K562 (cell line): ENCODE measurements around the gene POMGNT1. TPM values are rescaled to one million over a fixed set of nuclear protein-coding genes. Genes with fewer than 3 reads are reported as not detected.
A peak's percentile ranks its signal among the peaks of the same experiment; 100 is the strongest.

Experiments used
- ATAC-seq: fragments of 200-7000 bp; cut with Tn5 transposase; 3 replicates; pipeline ENCODE4 v1.9.1; 2020; ENCODE audit warnings: moderate library complexity
- BruUV-seq: library from RNA; stranded (reverse); fragments of 400-500 nt; replicated peaks from 2 replicates; lab custom pipeline; 2021; lab: Mats Ljungman, UMichigan
- CTCF ChIA-PET: fragments of 300-600 bp; formaldehyde crosslinking; extraction: SDS; loops from one replicate; lab custom pipeline; 2021; ENCODE audit warnings: low intra/inter-chr PET ratio; lab: Yijun Ruan, JAX
- POLR2A ChIA-PET: fragments of 300-600, 350-650 bp; sonication (Branson Sonifier 250); formaldehyde crosslinking; extraction: SDS; loops from one replicate; lab custom pipeline; 2021; ENCODE audit warnings: antibody characterized with exemption, inconsistent platforms; lab: Yijun Ruan, JAX
- DNase-seq, 4 experiments: peaks; one replicate each; pipeline versions ENCODE4 v3.0.0 to v3.0.0-alpha.2; 2011 to 2018; ENCODE audit warnings: low spot score in 3 of 4, mixed read lengths in 3 of 4; ENCODE audit errors: extremely low read depth in 1 of 4
- FAIRE-seq: peaks from 2 replicates; lab custom pipeline; 2011; peaks lifted over from hg19 to GRCh38; lab: Jason Lieb, UNC
- H2AFZ ChIP-seq: 2 replicates; pipeline ENCODE4 v1.6.0; 2011; ENCODE audit warnings: low read depth, low read length, control low read depth, inconsistent platforms
- H3K27ac ChIP-seq: fragments of 200-600 bp; 3 replicates; pipeline ENCODE4 v1.8.0; 2011; ENCODE audit warnings: low read depth, mild to moderate bottlenecking, control low read depth, inconsistent platforms, low read length, moderate library complexity, mixed read lengths; ENCODE audit errors: extremely low read depth
- H3K27me3 ChIP-seq, 2 experiments: fragments of 300-600 bp in 1 of 2; 2 replicates in 1 of 2; 3 replicates in 1 of 2; pipeline versions ENCODE4 v1.6.0 to v1.8.0; 2011; ENCODE audit warnings: inconsistent platforms in 2 of 2, low read length in 2 of 2, mild to moderate bottlenecking in 1 of 2, mixed read lengths in 1 of 2, moderate library complexity in 1 of 2; ENCODE audit not compliant: control insufficient read depth in 2 of 2, insufficient read depth in 2 of 2
- H3K36me3 ChIP-seq: fragments of 300-600 bp; 3 replicates; pipeline ENCODE4 v1.8.0; 2011; ENCODE audit warnings: mild to moderate bottlenecking, low read length, inconsistent platforms; ENCODE audit not compliant: control insufficient read depth, insufficient read depth
- H3K4me1 ChIP-seq, 2 experiments: fragments of 200-600 bp in 1 of 2; replicated peaks in 1 of 2; 2 replicates in 1 of 2; 3 replicates in 1 of 2; pipeline versions ENCODE4 v1.5.1 to v1.8.0; 2011; ENCODE audit warnings: inconsistent platforms in 2 of 2, low read length in 2 of 2, mild to moderate bottlenecking in 1 of 2, mixed read lengths in 1 of 2, moderate library complexity in 1 of 2; ENCODE audit not compliant: control insufficient read depth in 2 of 2, insufficient read depth in 2 of 2
- H3K4me2 ChIP-seq: 2 replicates; pipeline ENCODE4 v1.6.1; 2011; ENCODE audit warnings: low read length, control low read depth, inconsistent platforms, mixed read lengths; ENCODE audit not compliant: insufficient read depth
- H3K4me3 ChIP-seq: fragments of 200-600 bp; sonication (generic), shearing (Covaris generic); 2 replicates; pipeline ENCODE4 v1.5.1; 2016; ENCODE audit warnings: control low read depth, inconsistent platforms
- H3K79me2 ChIP-seq: fragments of 200-600 bp; 3 replicates; pipeline ENCODE4 v1.8.0; 2011; ENCODE audit warnings: low read length, inconsistent platforms; ENCODE audit not compliant: control insufficient read depth, insufficient read depth
- H3K9ac ChIP-seq, 2 experiments: 2 replicates each; pipeline versions ENCODE4 v1.6.0 to v1.6.1; 2011; ENCODE audit warnings: low read depth in 2 of 2, low read length in 2 of 2, control low read depth in 1 of 2, inconsistent platforms in 1 of 2, mild to moderate bottlenecking in 1 of 2, mixed read lengths in 1 of 2; ENCODE audit not compliant: insufficient read depth in 1 of 2
- H3K9me1 ChIP-seq: one replicate; pipeline ENCODE4 v1.6.0; 2011; ENCODE audit warnings: inconsistent platforms, mild to moderate bottlenecking, low read length, moderate library complexity; ENCODE audit not compliant: control insufficient read depth, insufficient read depth
- H3K9me3 ChIP-seq: replicated peaks from 2 replicates; pipeline ENCODE4 v1.5.1; 2011; ENCODE audit warnings: low read depth, low read length, inconsistent platforms; ENCODE audit not compliant: control insufficient read depth, insufficient read depth
- H4K20me1 ChIP-seq: replicated peaks from 2 replicates; pipeline ENCODE4 v1.6.1; 2011; ENCODE audit warnings: low read length, inconsistent platforms, mixed read lengths; ENCODE audit not compliant: control insufficient read depth, insufficient read depth
- ARID3B ChIP-seq: fragments of 250-450 bp; sonication (Bioruptor Pico); IDR thresholded peaks from 2 replicates; pipeline ENCODE4 v1.4.0; 2020; ENCODE audit warnings: borderline replicate concordance
- BACH1 ChIP-seq: fragments of 200-800 bp; sonication (Bioruptor generic); IDR thresholded peaks from 2 replicates; pipeline ENCODE4 v1.6.1; 2016; ENCODE audit warnings: missing genetic modification characterization, missing compliant biosample characterization
- CEBPG ChIP-seq, 3 experiments: fragments of 200-800 bp in 1 of 3; sonication (Bioruptor generic) in 1 of 3; sonication (generic) in 1 of 3; formaldehyde crosslinking in 1 of 3; IDR thresholded peaks in 2 of 3; conservative IDR thresholded peaks in 1 of 3; 2 replicates each; pipeline versions ENCODE4 v1.6.1 to v1.8.0; 2016 to 2022; ENCODE audit warnings: missing compliant biosample characterization in 2 of 3, missing genetic modification characterization in 2 of 3, mild to moderate bottlenecking in 1 of 3, missing genetic modification reagents in 1 of 3
- RBM15 ChIP-seq: fragments of 200-400 bp; formaldehyde crosslinking; IDR thresholded peaks from 2 replicates; pipeline ENCODE4 v1.6.1; 2018; ENCODE audit warnings: mild to moderate bottlenecking, low read length, moderate library complexity; ENCODE audit not compliant: insufficient read depth
- SAP30 ChIP-seq: fragments of 200-600 bp; sonication (generic); IDR thresholded peaks from 2 replicates; pipeline ENCODE4 v1.6.1; 2012; ENCODE audit warnings: borderline replicate concordance, low read depth, mild to moderate bottlenecking, moderate library complexity, low read length, control low read depth, inconsistent platforms; ENCODE audit not compliant: insufficient read depth, poor library complexity, severe bottlenecking
- SP1 ChIP-seq: sonication (generic); formaldehyde crosslinking; IDR thresholded peaks from 2 replicates; pipeline ENCODE4 v1.8.1; 2022; ENCODE audit warnings: mild to moderate bottlenecking, missing genetic modification reagents
- ZBTB43 ChIP-seq: sonication (generic); formaldehyde crosslinking; IDR thresholded peaks from 2 replicates; pipeline ENCODE4 v1.8.0; 2023; ENCODE audit warnings: mild to moderate bottlenecking, missing genetic modification reagents
- ZBTB9 ChIP-seq: fragments of 450-650 bp; formaldehyde crosslinking; IDR thresholded peaks from 2 replicates; pipeline ENCODE4 v1.4.0; 2020; ENCODE audit warnings: mild to moderate bottlenecking, moderate library complexity
- ZNF175 ChIP-seq: fragments of 200-800 bp; sonication (Bioruptor generic); IDR thresholded peaks from 2 replicates; pipeline ENCODE4 v1.6.1; 2016; ENCODE audit warnings: low read depth, mild to moderate bottlenecking, missing genetic modification characterization, missing compliant biosample characterization
- ZNF76 ChIP-seq: fragments of 250-450 bp; sonication (Bioruptor Pico); IDR thresholded peaks from 2 replicates; pipeline ENCODE4 v1.4.0; 2020; ENCODE audit warnings: mild to moderate bottlenecking, moderate library complexity, borderline replicate concordance
- WGBS: fragments of 100-300 bp; shearing (Covaris generic); methylation state at CpG from one replicate; pipeline ENCODE4 v1.1.6; 2016; ENCODE audit warnings: low coverage, mixed read lengths; ENCODE audit not compliant: insufficient coverage; ENCODE audit errors: missing lambda C conversion rate; 5-methylcytosine and 5-hydroxymethylcytosine counted together
- in situ Hi-C: fragments of 300-500 bp; cut with MboI; formaldehyde crosslinking; loops from 4 replicates; pipeline ENCODE4 v1.15.0; 2018; ENCODE audit warnings: inconsistent platforms, mixed read lengths
- intact Hi-C: fragments of 100-400 bp; cut with micrococcal nuclease; formaldehyde crosslinking; loops from 2 replicates; pipeline ENCODE4 v1.14.2; 2022
- polyA plus RNA-seq, 8 experiments: library from polyadenylated mRNA; depleted of rRNA in 4 of 8; stranded (reverse) in 5 of 8; unstranded in 3 of 8; fragments of >200 nt; fragmentation: Nextera tagmentation in 2 of 8; fragmentation: Illumina TruSeq in 1 of 8; extraction: Ambion mirVana in 2 of 8; extraction: Trizol in 1 of 8; gene quantifications; 2 replicates each; pipeline versions ENCODE4 v1.2.1 to v1.2.3, GENCODE V29; 2011 to 2014; ENCODE audit warnings: inconsistent platforms in 1 of 8, missing spikeins in 1 of 8
- total RNA-seq, 7 experiments: library from RNA; depleted of rRNA in 6 of 7; stranded (reverse); fragments of >200 nt in 6 of 7; fragmentation: Illumina TruSeq in 2 of 7; extraction: Trizol in 2 of 7; gene quantifications; 2 replicates each; pipeline versions ENCODE4 v1.2.1 to v1.2.3, GENCODE V29; 2011 to 2021; ENCODE audit warnings: low replicate concordance in 1 of 7

The POMGNT1 gene
- total and polyA plus RNA-seq, 9 of the 15 experiments (the other 6 are each of a cell fraction or from before 2014, with no cell fraction given): 14.1 to 58.9 (median 37.8) TPM

- no peak for FAIRE-seq
- 73% methylated on average over 3 of the region's 3 CpGs for WGBS
- CTCF ChIA-PET: interaction anchor here (0.6 kb wide), 1 partner anchor 679 kb away, joined by 3 read pairs; no protein-coding TSS in a partner anchor
These were observed 12.3 kb upstream of the POMGNT1 start for GRCh38 chr1:46210561-46210960.

GRCh38 chr1:46206399-46206798, 8.2 kb upstream of the POMGNT1 start:
- CTCF ChIA-PET: no interaction called here
- no peak overlapping the region for H3K9ac ChIP-seq
- DNase-seq (no peak), ATAC-seq (no peak), FAIRE-seq (no peak)
- intact Hi-C loops: no loop called here
- in situ Hi-C loops: no loop called here
- H3K4me3 ChIP-seq: no peak overlapping the region
- no peak overlapping the region for H3K27ac ChIP-seq
- H3K79me2 ChIP-seq: no peaks in the 10 kb centered on the region
- H4K20me1 ChIP-seq: no peaks in the 10 kb centered on the region
- no peaks in the 10 kb centered on the region for H3K9me1 ChIP-seq
- POLR2A ChIA-PET: interaction anchor here (0.9 kb wide), 1 partner anchor 16 kb away, joined by 3 read pairs; no protein-coding TSS in a partner anchor
- H3K36me3 ChIP-seq: no peaks in the 10 kb centered on the region
- no TSS peak for BruUV-seq
- no peaks in the 10 kb centered on the region for H3K27me3 ChIP-seq
- no peak overlapping the region for H2AFZ ChIP-seq
- no peaks in the 10 kb centered on the region for H3K9me3 ChIP-seq
- no peak overlapping the region for H3K4me2 ChIP-seq
- peaks cover 9 to 19% of the 10 kb centered on the region in 2 experiments for H3K4me1 ChIP-seq
- WGBS: 50% methylated on average over 2 of the region's 2 CpGs
- no peak for TF ChIP-seq SAP30
- no peak for TF ChIP-seq BACH1 (tag)
- TF ChIP-seq ZBTB9 (CRISPR knock-in tag): no peak
- TF ChIP-seq ARID3B (CRISPR knock-in tag): no peak
- no peak for TF ChIP-seq ZNF175 (CRISPR knock-in tag)
- TF ChIP-seq CEBPG (CRISPR knock-in tag; IDR thresholded peaks at IDR 0.05): no peak
- no peak for TF ChIP-seq CEBPG (tag; conservative IDR thresholded peaks at IDR 0.05 in 1 of 2, IDR thresholded peaks at IDR 0.05 in 1 of 2)
- no peak for TF ChIP-seq ZBTB43 (CRISPR knock-in tag)
- no peak for TF ChIP-seq ZNF76 (CRISPR knock-in tag)

More at GRCh38 chr1:46210561-46210960, 12.3 kb upstream of the POMGNT1 start:
- no peak overlapping the region for H3K4me2 ChIP-seq
- POLR2A ChIA-PET: interaction anchor here (1.1 to 1.4 kb wide), 2 partner anchors 11 to 13 kb away, joined by 4 to 7 read pairs; no protein-coding TSS in a partner anchor
- in situ Hi-C loops: no loop called here
- no peaks in the 10 kb centered on the region for H3K36me3 ChIP-seq
- no peaks in the 10 kb centered on the region for H4K20me1 ChIP-seq
- intact Hi-C loops: no loop called here
- H3K27ac ChIP-seq: no peak overlapping the region
- no peaks in the 10 kb centered on the region for H3K79me2 ChIP-seq
- no peaks in the 10 kb centered on the region for H3K27me3 ChIP-seq
- no peak overlapping the region for H3K9ac ChIP-seq
- ATAC-seq: no peak
- peaks cover 0 to 7% of the 10 kb centered on the region in 2 experiments; a peak in 3 of 5 replicates for H3K4me1 ChIP-seq
- no peak for DNase-seq
- H2AFZ ChIP-seq: no peak overlapping the region
- H3K4me3 ChIP-seq: no peak overlapping the region
- TF ChIP-seq SP1: 0 out of 2 replicates have a peak, but pooled peaks have one; percentile 23
- TF ChIP-seq RBM15: no peak
- no peaks in the 10 kb centered on the region for H3K9me1 ChIP-seq
- BruUV-seq: no TSS peak
- H3K9me3 ChIP-seq: no peaks in the 10 kb centered on the region
